ENCODE measurements around the gene EIF3M.
"Not testable (repeated sequence)": the region's sequence is repeated elsewhere in the genome, so short reads cannot be mapped to it uniquely, and the experiment has no call there.

EIF3M gene

DNA sequence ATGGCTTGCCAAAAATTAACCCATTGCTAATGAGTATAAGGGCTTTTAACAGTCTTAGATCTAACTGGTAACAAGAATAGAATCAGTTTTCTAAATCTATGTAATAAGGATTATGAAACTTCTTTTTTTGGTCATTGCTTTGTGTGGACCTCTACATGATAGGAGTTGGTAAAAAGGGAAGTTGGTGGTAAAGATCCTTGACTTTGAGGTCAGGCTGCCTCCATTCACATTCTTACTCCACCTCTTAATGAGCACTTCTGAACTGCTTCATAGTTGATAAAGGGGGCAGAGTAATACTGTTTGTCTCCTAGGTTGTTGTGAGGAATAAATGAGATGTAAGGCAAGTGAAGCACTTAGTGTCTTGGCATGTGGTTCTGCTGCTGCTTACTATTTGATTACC lies 10.6 kb downstream of the EIF3M start:
- Histone ChIP-seq H2AFZ (ENCODE audit: low read length, unreplicated experiment) (no peak overlapping the region), H3K36me3 (ENCODE audit: insufficient read depth, low read length) (peaks cover 64% of the 10 kb centered on the region), H3K27ac (ENCODE audit: low read depth, low read length) (no peak overlapping the region), H3K4me1 (ENCODE audit: control insufficient read depth, insufficient read depth, low read length, unreplicated experiment) (no peaks in the 10 kb centered on the region), H3K27me3 (ENCODE audit: insufficient read depth, low read length) (no peaks in the 10 kb centered on the region), H3K4me3 (ENCODE audit: low read depth, low read length) (no peak overlapping the region), H3K79me2 (ENCODE audit: control insufficient read depth, insufficient read depth, low read length, unreplicated experiment) (peaks cover 29% of the 10 kb centered on the region)

DNA sequence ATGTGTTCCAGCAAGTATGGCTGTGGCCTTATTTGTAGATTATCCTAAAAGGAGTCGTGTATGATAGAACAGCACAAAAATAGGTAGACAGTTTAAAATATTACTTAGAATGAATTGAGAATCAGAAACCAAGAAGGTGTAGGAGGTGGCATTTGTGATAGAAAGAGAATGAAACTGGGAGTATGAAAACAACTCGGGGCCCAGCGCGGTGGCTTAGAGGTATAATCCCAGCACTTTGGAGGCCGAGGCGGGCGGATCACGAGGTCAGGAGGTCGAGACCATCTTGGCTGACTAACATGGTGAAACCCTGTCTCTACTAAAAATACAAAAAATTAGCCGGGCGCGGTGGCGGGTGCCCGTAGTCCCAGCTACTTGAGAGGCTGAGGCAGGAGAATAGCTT lies 12.5 kb downstream of the EIF3M start:
- H3K4me3 ChIP-seq (ENCODE audit: low read depth, low read length); H3K27ac ChIP-seq (ENCODE audit: low read depth, low read length); H3K27me3 ChIP-seq (ENCODE audit: insufficient read depth, low read length); H2AFZ ChIP-seq (ENCODE audit: low read length, unreplicated experiment); H3K4me1 ChIP-seq (ENCODE audit: control insufficient read depth, insufficient read depth, low read length, unreplicated experiment): not testable (repeated sequence)
- peaks cover 64% of the 10 kb centered on the region for H3K36me3 ChIP-seq (ENCODE audit: insufficient read depth, low read length)
- H3K79me2 ChIP-seq (ENCODE audit: control insufficient read depth, insufficient read depth, low read length, unreplicated experiment) = peaks cover 16% of the 10 kb centered on the region

- Histone ChIP-seq H2AFZ (ENCODE audit: low read length, unreplicated experiment) (no peak overlapping the region), H3K4me1 (ENCODE audit: control insufficient read depth, insufficient read depth, low read length, unreplicated experiment) (peaks cover 3% of the 10 kb centered on the region), H3K36me3 (ENCODE audit: insufficient read depth, low read length) (peaks cover 65% of the 10 kb centered on the region), H3K27ac (ENCODE audit: low read depth, low read length) (no peak overlapping the region), H3K79me2 (ENCODE audit: control insufficient read depth, insufficient read depth, low read length, unreplicated experiment) (peaks cover 11% of the 10 kb centered on the region), H3K27me3 (ENCODE audit: insufficient read depth, low read length) (no peaks in the 10 kb centered on the region), H3K4me3 (ENCODE audit: low read depth, low read length) (no peak overlapping the region)
These were observed 14.3 kb downstream of the EIF3M start for GRCh38 chr11:32597921-32598320.

- peaks cover 65% of the 10 kb centered on the region for H3K36me3 ChIP-seq (ENCODE audit: insufficient read depth, low read length)
- H3K79me2 ChIP-seq (ENCODE audit: control insufficient read depth, insufficient read depth, low read length, unreplicated experiment) = peaks cover under 1% of the 10 kb centered on the region
- peaks cover 5% of the 10 kb centered on the region for H3K4me1 ChIP-seq (ENCODE audit: control insufficient read depth, insufficient read depth, low read length, unreplicated experiment)
These were observed 19.2 kb downstream of the EIF3M start for GRCh38 chr11:32602657-32603415.

DNA sequence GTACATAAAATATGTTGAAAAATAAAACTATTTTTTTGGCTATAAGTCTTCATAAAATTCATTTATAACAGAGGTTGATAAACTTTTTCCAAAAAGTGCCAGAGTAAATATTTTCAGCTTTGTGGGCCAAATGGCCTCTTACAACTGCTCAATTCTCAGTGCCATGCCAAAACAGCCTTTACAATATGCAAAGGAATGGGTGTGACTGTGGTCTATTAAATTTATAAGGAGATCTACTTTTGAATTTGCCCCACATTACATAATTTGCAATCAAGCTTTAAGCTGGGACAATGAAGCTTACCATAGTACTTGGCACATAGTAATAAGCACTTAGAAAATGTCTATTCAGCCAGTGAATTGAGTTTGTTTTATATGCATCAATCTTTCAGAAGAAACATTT lies 22.6 kb downstream of the EIF3M start:
- Histone ChIP-seq H3K4me1 (ENCODE audit: control insufficient read depth, insufficient read depth, low read length, unreplicated experiment) (peaks cover 5% of the 10 kb centered on the region), H3K4me3 (ENCODE audit: low read depth, low read length) (no peak overlapping the region), H3K27ac (ENCODE audit: low read depth, low read length) (no peak overlapping the region), H3K27me3 (ENCODE audit: insufficient read depth, low read length) (no peaks in the 10 kb centered on the region), H2AFZ (ENCODE audit: low read length, unreplicated experiment) (no peak overlapping the region), H3K36me3 (ENCODE audit: insufficient read depth, low read length) (peaks cover 44% of the 10 kb centered on the region), H3K79me2 (ENCODE audit: control insufficient read depth, insufficient read depth, low read length, unreplicated experiment) (no peaks in the 10 kb centered on the region)

More at GRCh38 chr11:32602657-32603415, 19.2 kb downstream of the EIF3M start:
- H3K4me3 ChIP-seq (ENCODE audit: low read depth, low read length) = no peak overlapping the region
- no peak overlapping the region for H2AFZ ChIP-seq (ENCODE audit: low read length, unreplicated experiment)
- peak overlapping the region; percentile 2 for H3K27ac ChIP-seq (ENCODE audit: low read depth, low read length)
- no peaks in the 10 kb centered on the region for H3K27me3 ChIP-seq (ENCODE audit: insufficient read depth, low read length)

- H3K79me2 ChIP-seq (ENCODE audit: control insufficient read depth, insufficient read depth, low read length, unreplicated experiment); H3K4me1 ChIP-seq (ENCODE audit: control insufficient read depth, insufficient read depth, low read length, unreplicated experiment); H3K4me3 ChIP-seq (ENCODE audit: low read depth, low read length); H2AFZ ChIP-seq (ENCODE audit: low read length, unreplicated experiment); H3K27me3 ChIP-seq (ENCODE audit: insufficient read depth, low read length); H3K27ac ChIP-seq (ENCODE audit: low read depth, low read length): not testable (repeated sequence)
- peaks cover 19% of the 10 kb centered on the region for H3K36me3 ChIP-seq (ENCODE audit: insufficient read depth, low read length)
These were observed 25.2 kb downstream of the EIF3M start for GRCh38 chr11:32608826-32609225.

DNA sequence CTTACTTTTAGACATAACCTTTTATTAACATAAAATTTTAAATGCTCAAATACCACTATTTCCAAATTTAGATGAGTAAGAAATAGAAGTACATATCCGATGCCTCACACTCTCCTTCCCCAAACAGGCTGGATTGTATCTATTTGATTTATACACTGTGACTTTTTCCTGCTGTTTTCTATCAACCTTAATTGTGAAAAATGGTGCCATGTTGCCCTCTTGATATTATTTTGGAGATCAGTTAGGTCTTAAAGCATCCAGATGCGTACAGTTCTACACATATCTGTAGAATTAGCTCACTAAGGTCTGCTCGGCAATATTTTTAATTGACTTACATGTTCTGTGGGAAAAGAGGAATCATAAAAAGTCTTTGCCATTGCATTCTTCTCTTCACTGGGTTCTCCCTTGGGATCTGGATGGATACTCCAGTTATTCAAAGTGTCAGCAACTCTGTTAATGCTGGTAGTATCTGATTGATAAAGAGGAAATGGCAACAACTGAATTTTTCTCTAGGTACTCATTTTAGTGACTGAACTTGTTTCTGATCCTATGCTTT lies 27.2 kb downstream of the EIF3M start:
- H3K27me3 ChIP-seq (ENCODE audit: insufficient read depth, low read length) = no peaks in the 10 kb centered on the region
- H3K4me3 ChIP-seq (ENCODE audit: low read depth, low read length) = no peak overlapping the region
- no peaks in the 10 kb centered on the region for H3K4me1 ChIP-seq (ENCODE audit: control insufficient read depth, insufficient read depth, low read length, unreplicated experiment)
- no peak overlapping the region for H2AFZ ChIP-seq (ENCODE audit: low read length, unreplicated experiment)
- H3K79me2 ChIP-seq (ENCODE audit: control insufficient read depth, insufficient read depth, low read length, unreplicated experiment) = no peaks in the 10 kb centered on the region
- H3K36me3 ChIP-seq (ENCODE audit: insufficient read depth, low read length) = peaks cover 6% of the 10 kb centered on the region; the same call in 1 of the 2 replicates
- H3K27ac ChIP-seq (ENCODE audit: low read depth, low read length) = no peak overlapping the region

DNA sequence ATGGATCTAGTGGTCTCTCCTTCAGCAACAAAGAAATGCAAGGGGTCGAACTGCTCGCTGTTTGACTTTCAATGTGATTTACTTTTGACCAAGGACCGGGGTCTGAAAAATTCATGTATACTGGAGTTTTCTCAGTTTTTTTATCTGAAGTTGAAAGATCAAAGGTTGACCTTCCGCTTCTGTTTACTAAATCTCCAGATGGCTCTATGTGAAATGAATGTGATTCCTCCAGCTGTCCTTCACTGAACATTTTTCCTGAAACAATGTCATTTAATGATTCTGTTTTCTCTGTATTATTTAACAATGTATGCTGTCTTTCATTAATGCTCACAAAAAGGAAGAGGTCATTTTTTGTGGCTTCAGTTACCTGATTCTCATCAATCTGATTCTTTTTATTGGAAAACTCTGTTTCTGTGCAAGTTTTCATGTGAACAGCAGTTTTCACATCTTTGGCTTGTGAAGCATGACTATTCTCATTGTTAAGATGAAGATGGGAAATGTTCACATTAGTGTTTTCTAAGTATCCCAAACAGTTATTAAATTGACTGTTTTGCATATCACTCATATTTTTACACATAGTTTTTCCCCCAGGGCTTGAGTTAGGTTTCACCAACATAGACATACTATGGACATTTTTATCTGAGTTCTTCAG lies 30.0 kb downstream of the EIF3M start:
- Histone ChIP-seq H3K4me3 (ENCODE audit: low read depth, low read length) (no peak overlapping the region), H3K79me2 (ENCODE audit: control insufficient read depth, insufficient read depth, low read length, unreplicated experiment) (no peaks in the 10 kb centered on the region), H3K4me1 (ENCODE audit: control insufficient read depth, insufficient read depth, low read length, unreplicated experiment) (no peaks in the 10 kb centered on the region), H2AFZ (ENCODE audit: low read length, unreplicated experiment) (no peak overlapping the region), H3K27ac (ENCODE audit: low read depth, low read length) (no peak overlapping the region), H3K27me3 (ENCODE audit: insufficient read depth, low read length) (no peaks in the 10 kb centered on the region), H3K36me3 (ENCODE audit: insufficient read depth, low read length) (no peaks in the 10 kb centered on the region; the same call in 1 of the 2 replicates)

DNA sequence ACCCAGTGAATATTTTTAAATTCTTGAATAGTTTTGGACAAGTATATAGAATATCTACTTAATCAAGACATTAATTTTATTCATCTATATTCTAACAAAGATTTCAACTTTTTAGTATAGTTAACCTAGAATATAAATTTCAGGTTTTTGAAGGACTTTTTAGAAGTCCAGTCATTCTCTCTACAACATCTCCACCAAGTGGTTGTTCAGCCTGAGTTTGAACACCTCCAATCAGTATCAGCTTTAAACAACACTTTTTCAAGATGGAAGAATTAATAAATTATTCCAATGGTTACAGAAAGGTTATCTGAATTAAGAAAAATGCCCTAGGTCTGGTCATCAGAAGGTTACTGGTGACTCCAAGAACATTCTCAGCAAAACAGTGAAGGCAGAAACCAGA lies 31.8 kb downstream of the EIF3M start:
- no peak overlapping the region for H2AFZ ChIP-seq (ENCODE audit: low read length, unreplicated experiment)
- no peaks in the 10 kb centered on the region for H3K27me3 ChIP-seq (ENCODE audit: insufficient read depth, low read length)
- H3K79me2 ChIP-seq (ENCODE audit: control insufficient read depth, insufficient read depth, low read length, unreplicated experiment) = no peaks in the 10 kb centered on the region
- no peak overlapping the region for H3K4me3 ChIP-seq (ENCODE audit: low read depth, low read length)
- H3K4me1 ChIP-seq (ENCODE audit: control insufficient read depth, insufficient read depth, low read length, unreplicated experiment) = no peaks in the 10 kb centered on the region
- H3K36me3 ChIP-seq (ENCODE audit: insufficient read depth, low read length) = no peaks in the 10 kb centered on the region
- no peak overlapping the region for H3K27ac ChIP-seq (ENCODE audit: low read depth, low read length)

DNA sequence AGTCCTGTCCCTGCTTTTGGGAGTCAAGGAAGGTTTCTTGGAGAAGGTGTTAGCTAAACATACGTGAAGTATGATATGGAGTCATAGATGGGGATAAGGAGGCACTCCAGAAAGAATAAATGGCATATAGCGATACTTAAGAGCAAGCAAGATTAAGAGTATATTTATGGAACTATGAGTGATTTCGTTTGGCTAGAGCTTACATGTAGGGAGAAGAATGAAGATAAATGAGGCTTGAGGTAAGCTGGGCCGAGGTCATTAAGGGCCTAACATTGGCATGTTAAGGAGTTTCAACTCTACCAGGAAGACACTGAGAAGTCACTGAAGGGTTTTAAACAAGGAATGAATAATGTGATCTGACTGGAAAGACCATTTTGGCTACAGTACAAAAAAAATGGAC lies 33.3 kb downstream of the EIF3M start:
- Histone ChIP-seq H2AFZ (ENCODE audit: low read length, unreplicated experiment) (no peak overlapping the region), H3K27me3 (ENCODE audit: insufficient read depth, low read length) (no peaks in the 10 kb centered on the region), H3K27ac (ENCODE audit: low read depth, low read length) (no peak overlapping the region), H3K36me3 (ENCODE audit: insufficient read depth, low read length) (no peaks in the 10 kb centered on the region), H3K4me3 (ENCODE audit: low read depth, low read length) (no peak overlapping the region), H3K4me1 (ENCODE audit: control insufficient read depth, insufficient read depth, low read length, unreplicated experiment) (no peaks in the 10 kb centered on the region), H3K79me2 (ENCODE audit: control insufficient read depth, insufficient read depth, low read length, unreplicated experiment) (no peaks in the 10 kb centered on the region)

DNA sequence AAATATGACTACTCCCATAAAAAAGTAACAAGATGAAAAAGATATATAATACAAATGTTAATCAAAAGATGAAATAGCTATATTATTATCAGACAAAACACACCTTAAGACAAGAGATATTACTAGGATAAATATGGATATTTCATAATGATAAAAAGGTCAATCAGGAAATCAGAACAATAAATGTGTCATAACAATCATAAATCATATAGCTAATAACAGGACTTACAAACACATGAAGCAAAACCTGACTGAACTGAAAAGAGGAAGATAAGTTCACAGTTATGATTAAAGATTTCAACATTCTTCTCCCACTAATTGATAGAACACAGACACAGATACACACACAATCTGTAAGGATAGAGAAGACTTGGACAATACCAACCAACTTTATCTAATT lies 47.2 kb downstream of the EIF3M start:
- no peaks in the 10 kb centered on the region; the same call in 1 of the 2 replicates for H3K27me3 ChIP-seq (ENCODE audit: insufficient read depth, low read length)
- H2AFZ ChIP-seq (ENCODE audit: low read length, unreplicated experiment) = no peak overlapping the region
- H3K27ac ChIP-seq (ENCODE audit: low read depth, low read length) = no peak overlapping the region
- H3K4me1 ChIP-seq (ENCODE audit: control insufficient read depth, insufficient read depth, low read length, unreplicated experiment) = no peaks in the 10 kb centered on the region
- no peak overlapping the region for H3K4me3 ChIP-seq (ENCODE audit: low read depth, low read length)
- no peaks in the 10 kb centered on the region for H3K36me3 ChIP-seq (ENCODE audit: insufficient read depth, low read length)
- no peaks in the 10 kb centered on the region for H3K79me2 ChIP-seq (ENCODE audit: control insufficient read depth, insufficient read depth, low read length, unreplicated experiment)
